ENCODE data around the gene MEDAG. TPM values are rescaled to one million over a fixed set of nuclear protein-coding genes. Genes with fewer than 3 reads are reported as not detected.

The MEDAG gene
- total RNA-seq, 1 experiment from 2014 or later = not detected

DNA sequence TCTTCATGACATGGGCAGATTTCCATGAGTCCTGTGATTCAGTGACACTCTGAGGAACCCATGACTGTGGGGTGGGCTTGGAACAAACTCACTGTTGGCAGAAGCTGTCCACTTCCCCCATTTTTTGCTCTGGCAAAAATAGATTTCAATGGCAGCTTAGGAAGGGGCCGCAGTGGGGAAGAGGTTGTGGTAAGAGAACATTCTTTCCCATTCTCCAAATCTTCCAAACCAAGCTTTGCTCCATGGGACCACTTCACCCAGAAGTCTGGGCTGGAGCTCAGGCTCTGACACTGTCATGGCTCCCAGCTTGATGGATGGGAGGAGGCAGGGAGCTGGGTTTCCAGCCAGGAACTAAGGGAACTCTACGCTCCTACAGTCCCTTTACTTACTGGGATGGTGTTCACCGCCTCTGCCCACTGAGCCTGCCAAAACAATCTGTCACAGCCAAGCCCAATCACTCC is 24.9 kb upstream of the MEDAG start:
- H3K4me1 ChIP-seq (replicated peaks; ENCODE audit: insufficient read depth) = peaks cover 9% of the 10 kb centered on the region
- H3F3A ChIP-seq (ENCODE audit: insufficient read depth, low read depth) = no peaks in the 10 kb centered on the region
- H3K4me3 ChIP-seq = no peak overlapping the region
- no peaks in the 10 kb centered on the region for H4K20me1 ChIP-seq (ENCODE audit: insufficient read depth)
- H3K27me3 ChIP-seq (ENCODE audit: insufficient read depth, low read depth) = no peaks in the 10 kb centered on the region
- no peaks in the 10 kb centered on the region for H3K9me2 ChIP-seq (ENCODE audit: insufficient read depth)
- H2AFZ ChIP-seq = no peak overlapping the region
- no peak for DNase-seq
- no peak overlapping the region for H3K27ac ChIP-seq
- no peaks in the 10 kb centered on the region for H3K36me3 ChIP-seq (ENCODE audit: low read depth)
- no TSS peak for BruUV-seq (replicated peaks)
- ChIA-PET CTCF (no interaction called here), POLR2A (ENCODE audit: unreplicated experiment) (no interaction called here)
- intact Hi-C loops (cut with micrococcal nuclease; ENCODE audit: unreplicated experiment) = no loop called here
- H3K9me3 ChIP-seq (ENCODE audit: insufficient read depth, low read depth) = no peaks in the 10 kb centered on the region
- TF ChIP-seq, protein P1, sequence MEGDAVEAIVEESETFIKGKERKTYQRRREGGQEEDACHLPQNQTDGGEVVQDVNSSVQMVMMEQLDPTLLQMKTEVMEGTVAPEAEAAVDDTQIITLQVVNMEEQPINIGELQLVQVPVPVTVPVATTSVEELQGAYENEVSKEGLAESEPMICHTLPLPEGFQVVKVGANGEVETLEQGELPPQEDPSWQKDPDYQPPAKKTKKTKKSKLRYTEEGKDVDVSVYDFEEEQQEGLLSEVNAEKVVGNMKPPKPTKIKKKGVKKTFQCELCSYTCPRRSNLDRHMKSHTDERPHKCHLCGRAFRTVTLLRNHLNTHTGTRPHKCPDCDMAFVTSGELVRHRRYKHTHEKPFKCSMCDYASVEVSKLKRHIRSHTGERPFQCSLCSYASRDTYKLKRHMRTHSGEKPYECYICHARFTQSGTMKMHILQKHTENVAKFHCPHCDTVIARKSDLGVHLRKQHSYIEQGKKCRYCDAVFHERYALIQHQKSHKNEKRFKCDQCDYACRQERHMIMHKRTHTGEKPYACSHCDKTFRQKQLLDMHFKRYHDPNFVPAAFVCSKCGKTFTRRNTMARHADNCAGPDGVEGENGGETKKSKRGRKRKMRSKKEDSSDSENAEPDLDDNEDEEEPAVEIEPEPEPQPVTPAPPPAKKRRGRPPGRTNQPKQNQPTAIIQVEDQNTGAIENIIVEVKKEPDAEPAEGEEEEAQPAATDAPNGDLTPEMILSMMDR (conservative IDR thresholded peaks at IDR 0.05) = no peak
- no peaks in the 10 kb centered on the region for H3K79me2 ChIP-seq (ENCODE audit: low read depth)
- no peak overlapping the region for H3K4me2 ChIP-seq

DNA sequence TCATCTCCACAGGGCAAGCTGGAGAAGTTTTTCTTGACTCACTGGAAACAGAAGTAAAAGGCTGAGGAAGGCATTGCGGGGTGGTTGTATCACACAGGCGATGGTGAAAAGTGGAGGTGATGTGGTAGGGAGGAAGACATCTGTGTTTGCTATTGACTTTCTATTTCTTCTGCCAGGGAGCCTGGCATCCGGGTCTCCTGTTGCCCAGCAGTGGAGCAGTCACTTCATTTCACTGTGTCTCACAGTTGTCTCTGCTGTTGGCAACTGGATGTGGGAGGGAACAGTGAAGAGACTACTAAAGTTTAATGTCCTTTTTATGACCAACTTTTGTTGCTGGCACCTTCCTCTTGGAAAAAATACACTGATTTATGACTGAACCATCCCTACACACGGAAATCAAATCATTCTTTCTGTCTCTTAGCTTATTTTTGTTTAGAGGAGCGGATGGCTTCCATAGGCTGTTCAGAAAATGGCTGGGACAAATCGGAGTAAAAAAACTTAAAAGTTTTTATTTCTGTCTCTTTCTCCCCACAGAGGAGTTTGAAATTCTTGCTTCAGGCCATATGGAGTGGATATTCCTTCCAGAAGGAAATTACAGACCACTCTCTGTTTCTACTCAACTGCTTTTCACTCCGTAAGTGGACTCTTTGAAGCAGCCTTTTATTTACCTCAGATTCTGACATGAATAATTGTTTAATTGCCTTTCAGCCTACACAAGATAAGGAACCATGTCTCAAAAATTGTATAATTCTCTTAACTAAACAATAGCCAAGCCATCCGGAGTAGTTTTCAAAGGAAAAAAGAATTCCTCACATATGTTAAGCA is 23.8 kb upstream of the MEDAG start:
- H3K4me2 ChIP-seq = no peak overlapping the region
- H3K4me1 ChIP-seq (replicated peaks; ENCODE audit: insufficient read depth) = peaks cover 9% of the 10 kb centered on the region
- no peak for TF ChIP-seq EZH2 (IDR thresholded peaks at IDR 0.05; ENCODE audit: low read depth)
- TF ChIP-seq, protein P1 (conservative IDR thresholded peaks at IDR 0.05) = no peak
- H3K27me3 ChIP-seq (ENCODE audit: insufficient read depth, low read depth) = no peaks in the 10 kb centered on the region
- H3K9me2 ChIP-seq (ENCODE audit: insufficient read depth) = no peaks in the 10 kb centered on the region
- H3K9me3 ChIP-seq (ENCODE audit: insufficient read depth, low read depth) = no peaks in the 10 kb centered on the region
- H3K27ac ChIP-seq = no peak overlapping the region
- H3K36me3 ChIP-seq (ENCODE audit: low read depth) = no peaks in the 10 kb centered on the region
- DNase-seq = no peak
- no peaks in the 10 kb centered on the region for H3F3A ChIP-seq (ENCODE audit: insufficient read depth, low read depth)
- intact Hi-C loops (cut with micrococcal nuclease; ENCODE audit: unreplicated experiment) = no loop called here
- no peaks in the 10 kb centered on the region for H3K79me2 ChIP-seq (ENCODE audit: low read depth)
- no peak overlapping the region for H3K4me3 ChIP-seq
- no peak overlapping the region for H2AFZ ChIP-seq
- ChIA-PET POLR2A (ENCODE audit: unreplicated experiment) (no interaction called here), CTCF (no interaction called here)
- no TSS peak for BruUV-seq (replicated peaks)
- H4K20me1 ChIP-seq (ENCODE audit: insufficient read depth) = no peaks in the 10 kb centered on the region

DNA sequence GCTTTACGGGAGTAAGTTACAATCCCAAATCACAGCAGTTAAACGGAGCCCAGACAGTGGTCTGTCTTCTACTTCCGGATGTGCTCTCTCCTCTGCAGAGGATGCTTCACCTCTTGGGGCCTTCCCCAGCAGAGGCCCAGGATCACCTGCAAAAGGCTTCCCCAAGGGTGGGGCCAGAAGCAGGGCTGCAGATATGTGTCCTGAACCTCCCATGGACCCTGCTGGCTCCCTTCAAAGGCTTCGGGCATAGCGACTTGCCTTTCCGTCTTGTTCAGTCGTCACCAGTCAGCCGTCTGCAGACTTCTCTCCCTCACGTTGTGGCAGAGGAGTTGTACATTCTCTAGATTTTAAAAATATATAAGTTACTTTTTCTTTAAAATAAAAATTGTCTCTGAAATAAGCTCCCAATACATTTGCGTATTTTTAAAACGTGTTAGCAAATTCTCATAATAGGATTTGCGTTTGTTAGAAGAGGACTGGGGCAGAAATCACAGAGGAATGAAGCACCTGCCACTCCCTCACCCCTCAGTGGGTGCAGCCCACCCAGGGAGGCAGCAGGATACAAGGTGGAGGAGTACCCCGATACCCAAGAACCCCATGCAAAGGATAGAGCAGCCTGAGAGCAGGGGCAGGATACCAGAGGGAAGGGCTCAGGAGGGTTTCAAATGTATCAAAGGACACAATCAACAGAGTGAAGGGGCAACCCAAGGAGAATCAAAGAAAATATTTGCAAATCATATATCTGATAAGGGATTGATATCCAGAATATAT is 22.9 kb upstream of the MEDAG start:
- CTCF ChIA-PET = no interaction called here

More for the DNA sequence above, 22.9 kb upstream of the MEDAG start:
- TF ChIP-seq EZH2 (IDR thresholded peaks at IDR 0.05; ENCODE audit: low read depth) = no peak
- TF ChIP-seq, protein P1 (conservative IDR thresholded peaks at IDR 0.05) = no peak
- H3K4me1 ChIP-seq (replicated peaks; ENCODE audit: insufficient read depth) = peaks cover 9% of the 10 kb centered on the region
- no TSS peak for BruUV-seq (replicated peaks)
- POLR2A ChIA-PET (ENCODE audit: unreplicated experiment) = no interaction called here
- no peaks in the 10 kb centered on the region for H3K9me2 ChIP-seq (ENCODE audit: insufficient read depth)
- H3K9me3 ChIP-seq (ENCODE audit: insufficient read depth, low read depth) = no peaks in the 10 kb centered on the region
- no peaks in the 10 kb centered on the region for H3K79me2 ChIP-seq (ENCODE audit: low read depth)
- H3K27ac ChIP-seq = no peak overlapping the region
- no peak overlapping the region for H3K4me3 ChIP-seq
- no peaks in the 10 kb centered on the region for H3K27me3 ChIP-seq (ENCODE audit: insufficient read depth, low read depth)
- no peak overlapping the region for H2AFZ ChIP-seq
- H3K36me3 ChIP-seq (ENCODE audit: low read depth) = no peaks in the 10 kb centered on the region
- H3K4me2 ChIP-seq = no peak overlapping the region
- intact Hi-C loops (cut with micrococcal nuclease; ENCODE audit: unreplicated experiment) = no loop called here
- no peaks in the 10 kb centered on the region for H4K20me1 ChIP-seq (ENCODE audit: insufficient read depth)
- no peak for DNase-seq
- no peaks in the 10 kb centered on the region for H3F3A ChIP-seq (ENCODE audit: insufficient read depth, low read depth)

Data from PC-9 (cell line).